Ascending aorta (tissue), 2 donors: ENCODE measurements around the gene SCGB1D1. TPM values are rescaled to one million over a fixed set of nuclear protein-coding genes. Genes with fewer than 3 reads are reported as not detected.

Experiments
- DNase-seq, 2 donors: peaks; one replicate each; pipeline ENCODE4 v3.0.0-alpha.2; 2019; ENCODE audit warnings: low spot score in 2 of 2
- H3K27ac ChIP-seq, 2 donors: fragments of 200-600 bp; sonication (generic); one replicate each; pipeline ENCODE4 v1.5.1; 2016 to 2017; ENCODE audit warnings: mild to moderate bottlenecking in 1 of 2
- H3K27me3 ChIP-seq: fragments of 200-600 bp; sonication (generic); one replicate; pipeline ENCODE4 v1.5.1; 2017
- H3K36me3 ChIP-seq, 2 donors: fragments of 200-600 bp; sonication (generic); one replicate each; pipeline ENCODE4 v1.5.1; 2016
- H3K4me1 ChIP-seq, 2 donors: fragments of 200-600 bp; sonication (generic); one replicate each; pipeline ENCODE4 v1.5.1; 2016 to 2017; ENCODE audit warnings: mild to moderate bottlenecking in 1 of 2
- H3K4me3 ChIP-seq, 2 donors: fragments of 200-600 bp; sonication (generic); one replicate each; pipeline ENCODE4 v1.5.1; 2016 to 2017; ENCODE audit warnings: mild to moderate bottlenecking in 1 of 2
- H3K9me3 ChIP-seq, 2 donors: fragments of 200-600 bp; sonication (generic); one replicate each; pipeline ENCODE4 v1.5.1; 2016
- intact Hi-C: fragments of 100-400 bp; cut with DNase I; formaldehyde crosslinking; loops from one replicate; pipeline ENCODE4 v1.15.1; 2023
- total RNA-seq: library from RNA; depleted of rRNA; stranded (reverse); fragments of >200 nt; gene quantifications from one replicate; pipeline ENCODE4 v1.1.0, GENCODE V29; 2016
- TF ChIP-seq, protein P1 (sequence below), 3 experiments: fragments of 200-600 bp in 2 of 3; fragments of 450-650 bp in 1 of 3; sonication (generic) in 2 of 3; IDR thresholded peaks; one replicate each; pipeline ENCODE4 v1.5.1; 2016 to 2019; ENCODE audit warnings: antibody characterized with exemption in 3 of 3, mild to moderate bottlenecking in 1 of 3, moderate library complexity in 1 of 3

Gene SCGB1D1
- total RNA-seq, 1 donor from 2014 or later, result not detected

DNA sequence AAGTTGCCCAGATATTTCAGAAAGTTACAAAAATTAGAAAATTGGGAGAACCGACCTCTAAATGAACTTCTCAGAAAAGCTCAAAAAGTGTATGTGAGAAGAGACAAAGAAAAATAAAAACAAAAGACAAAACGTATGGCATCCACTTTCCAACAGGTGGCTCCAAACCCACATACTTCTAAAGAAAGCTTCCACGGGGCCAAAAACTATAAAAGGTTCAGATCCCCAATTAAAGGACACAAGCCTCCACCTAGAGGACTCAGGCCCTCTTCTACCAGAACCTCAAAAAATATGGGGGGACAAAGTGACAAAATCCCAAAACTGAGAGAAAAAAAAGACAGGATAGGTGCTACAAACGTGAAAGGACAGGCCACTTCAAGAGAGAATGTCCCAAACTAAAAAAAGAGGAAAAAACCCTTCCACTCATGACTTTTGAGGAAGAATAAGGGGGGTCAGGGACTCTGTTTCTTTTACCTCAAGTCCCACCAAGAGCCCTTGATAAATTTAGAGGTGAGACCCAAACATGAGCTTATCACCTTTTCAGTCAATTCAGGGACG, 27.3 kb downstream of the SCGB1D1 start:
- intact Hi-C loops, result no loop called here
- Histone ChIP-seq H3K9me3 (peaks cover 6% of the 10 kb centered on the region in 2 donors), H3K4me3 (no peak overlapping the region), H3K27me3 (no peaks in the 10 kb centered on the region), H3K36me3 (no peaks in the 10 kb centered on the region), H3K27ac (no peak overlapping the region), H3K4me1 (no peaks in the 10 kb centered on the region)
- DNase-seq, result no peak
- TF ChIP-seq, protein P1, sequence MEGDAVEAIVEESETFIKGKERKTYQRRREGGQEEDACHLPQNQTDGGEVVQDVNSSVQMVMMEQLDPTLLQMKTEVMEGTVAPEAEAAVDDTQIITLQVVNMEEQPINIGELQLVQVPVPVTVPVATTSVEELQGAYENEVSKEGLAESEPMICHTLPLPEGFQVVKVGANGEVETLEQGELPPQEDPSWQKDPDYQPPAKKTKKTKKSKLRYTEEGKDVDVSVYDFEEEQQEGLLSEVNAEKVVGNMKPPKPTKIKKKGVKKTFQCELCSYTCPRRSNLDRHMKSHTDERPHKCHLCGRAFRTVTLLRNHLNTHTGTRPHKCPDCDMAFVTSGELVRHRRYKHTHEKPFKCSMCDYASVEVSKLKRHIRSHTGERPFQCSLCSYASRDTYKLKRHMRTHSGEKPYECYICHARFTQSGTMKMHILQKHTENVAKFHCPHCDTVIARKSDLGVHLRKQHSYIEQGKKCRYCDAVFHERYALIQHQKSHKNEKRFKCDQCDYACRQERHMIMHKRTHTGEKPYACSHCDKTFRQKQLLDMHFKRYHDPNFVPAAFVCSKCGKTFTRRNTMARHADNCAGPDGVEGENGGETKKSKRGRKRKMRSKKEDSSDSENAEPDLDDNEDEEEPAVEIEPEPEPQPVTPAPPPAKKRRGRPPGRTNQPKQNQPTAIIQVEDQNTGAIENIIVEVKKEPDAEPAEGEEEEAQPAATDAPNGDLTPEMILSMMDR (IDR thresholded peaks at IDR 0.05), result no peak

DNA sequence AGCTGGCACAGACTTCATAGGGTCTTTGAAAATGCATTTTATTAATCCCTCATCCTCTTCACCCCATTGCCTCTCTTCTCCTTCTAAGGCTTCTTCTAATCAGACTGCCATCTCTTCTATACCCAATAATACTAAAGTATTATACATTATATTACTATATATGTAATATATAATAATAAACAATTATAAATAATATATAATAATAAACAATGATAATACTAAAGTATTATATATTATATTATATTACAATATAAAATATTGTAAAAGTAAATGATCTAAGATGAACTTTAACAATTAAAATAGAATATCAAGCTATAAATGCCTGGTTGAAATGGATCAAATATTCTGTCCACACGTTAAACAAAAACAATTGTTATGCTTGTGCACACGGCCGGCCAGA, 31.5 kb downstream of the SCGB1D1 start:
- TF ChIP-seq, protein P1 (IDR thresholded peaks at IDR 0.05), result no peak
- H3K27me3 ChIP-seq, result no peaks in the 10 kb centered on the region
- no peak overlapping the region for H3K4me3 ChIP-seq
- H3K27ac ChIP-seq, result no peak overlapping the region
- no peaks in the 10 kb centered on the region for H3K36me3 ChIP-seq
- peaks cover 23 to 31% of the 10 kb centered on the region in 2 donors for H3K9me3 ChIP-seq
- H3K4me1 ChIP-seq, result no peaks in the 10 kb centered on the region
- DNase-seq, result no peak
- intact Hi-C loops, result no loop called here

DNA sequence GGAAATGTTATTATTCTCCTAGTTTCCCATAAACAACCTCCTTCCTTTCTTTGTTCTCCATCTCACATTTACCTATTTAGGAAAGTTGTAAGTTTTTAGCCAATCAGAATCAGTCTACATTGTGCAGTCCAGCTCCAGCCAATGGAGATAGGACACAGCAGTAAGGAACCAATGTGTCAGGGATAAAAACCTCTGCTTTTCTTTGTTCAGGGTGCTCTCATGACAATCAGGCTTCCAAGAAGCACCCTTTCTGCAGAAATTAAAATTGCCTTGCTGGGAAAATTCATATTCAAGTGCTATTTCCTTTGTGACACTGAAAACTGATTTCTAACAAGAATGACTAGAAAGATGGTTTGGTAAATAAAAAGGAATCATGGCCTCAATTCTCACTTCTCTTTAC, 33.1 kb downstream of the SCGB1D1 start:
- no peak overlapping the region for H3K4me3 ChIP-seq
- no peaks in the 10 kb centered on the region for H3K27me3 ChIP-seq
- TF ChIP-seq, protein P1 (IDR thresholded peaks at IDR 0.05), result no peak
- no peaks in the 10 kb centered on the region for H3K36me3 ChIP-seq
- DNase-seq, result no peak
- no peaks in the 10 kb centered on the region for H3K4me1 ChIP-seq
- H3K27ac ChIP-seq, result no peak overlapping the region
- intact Hi-C loops, result no loop called here
- peaks cover 23 to 31% of the 10 kb centered on the region in 2 donors for H3K9me3 ChIP-seq

DNA sequence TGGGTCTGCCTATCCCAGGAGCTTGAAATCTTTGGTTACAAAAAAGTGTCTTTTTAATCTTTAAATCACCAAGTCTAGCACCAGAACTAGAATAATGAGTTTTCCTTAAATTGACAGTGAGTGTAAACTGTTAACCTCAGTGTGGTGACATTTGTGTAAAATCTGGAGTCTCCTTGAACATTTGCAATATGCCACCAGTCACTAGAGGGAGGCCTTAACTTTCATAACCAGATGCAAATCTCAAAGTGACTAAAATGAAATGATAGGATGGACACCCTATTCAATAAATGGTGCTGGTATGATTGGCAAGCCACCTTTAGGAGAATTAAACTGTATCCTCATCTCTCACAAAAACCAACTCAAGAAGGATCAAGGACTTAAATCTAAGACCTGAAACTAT, 43.7 kb downstream of the SCGB1D1 start:
- Histone ChIP-seq H3K4me1 (no peaks in the 10 kb centered on the region), H3K36me3 (no peaks in the 10 kb centered on the region), H3K9me3 (no peaks in the 10 kb centered on the region), H3K4me3 (no peak overlapping the region), H3K27ac (no peak overlapping the region), H3K27me3 (no peaks in the 10 kb centered on the region)
- TF ChIP-seq, protein P1 (IDR thresholded peaks at IDR 0.05), result no peak
- no peak for DNase-seq
- intact Hi-C loops, result no loop called here

DNA sequence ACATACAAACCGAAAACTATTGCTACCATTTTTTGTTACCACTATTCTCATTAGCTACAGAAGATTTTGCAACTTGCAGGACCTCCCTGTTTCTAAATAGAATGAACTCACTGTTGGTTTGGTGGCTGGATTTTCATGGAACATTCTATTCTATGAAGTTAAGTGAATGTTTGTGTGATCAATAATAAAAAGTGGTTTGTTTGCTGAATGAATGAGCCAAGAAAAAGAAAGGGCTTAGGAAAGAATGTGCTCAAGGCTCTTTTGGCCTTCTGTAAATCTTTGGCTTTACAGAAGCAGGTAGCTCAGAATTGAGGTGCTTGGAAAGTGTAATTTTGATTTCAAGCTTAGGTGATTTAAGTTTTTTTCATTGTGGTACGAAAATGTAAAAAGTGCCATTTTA, 46.2 kb downstream of the SCGB1D1 start:
- Histone ChIP-seq H3K9me3 (no peaks in the 10 kb centered on the region), H3K27ac (no peak overlapping the region), H3K4me3 (no peak overlapping the region), H3K27me3 (no peaks in the 10 kb centered on the region), H3K4me1 (no peaks in the 10 kb centered on the region), H3K36me3 (no peaks in the 10 kb centered on the region)
- TF ChIP-seq, protein P1 (IDR thresholded peaks at IDR 0.05), result no peak
- intact Hi-C loops, result no loop called here
- DNase-seq, result no peak

DNA sequence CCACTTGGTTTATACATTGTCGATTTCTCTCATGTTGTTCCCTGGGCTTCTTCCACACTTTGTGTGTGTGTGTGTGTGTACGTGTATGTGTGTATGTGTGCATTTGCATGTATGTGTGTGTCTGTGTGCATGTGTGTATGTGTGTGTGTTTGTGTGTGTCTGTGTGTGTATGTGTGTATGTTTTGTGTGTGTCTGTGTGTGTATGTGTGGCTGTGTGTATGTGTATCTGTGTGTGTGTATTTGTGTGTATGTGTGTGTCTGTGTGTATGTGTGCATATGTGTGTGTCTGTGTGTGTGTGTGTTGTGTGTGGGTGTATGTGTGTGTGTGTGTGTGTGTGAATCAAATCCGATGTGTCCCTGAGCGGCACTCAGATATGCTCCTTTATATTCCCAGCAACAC, 47.5 kb downstream of the SCGB1D1 start:
- Histone ChIP-seq H3K4me1 (no peaks in the 10 kb centered on the region), H3K4me3 (no peak overlapping the region), H3K36me3 (no peaks in the 10 kb centered on the region), H3K27me3 (no peaks in the 10 kb centered on the region), H3K27ac (no peak overlapping the region), H3K9me3 (no peaks in the 10 kb centered on the region)
- TF ChIP-seq, protein P1 (IDR thresholded peaks at IDR 0.05), result no peak
- DNase-seq, result no peak
- intact Hi-C loops, result no loop called here
